ENCODE results near the gene ZNF691.

Gene ZNF691

GRCh38 chr1:42801832-42802473 lies 44.5 kb upstream of the ZNF691 start:
- CTCF ChIA-PET: no interaction called here
- Histone ChIP-seq H3K4me3 (ENCODE audit: low read depth, low read length) (no peak overlapping the region), H3K4me1 (ENCODE audit: control insufficient read depth, insufficient read depth, low read length) (no peaks in the 10 kb centered on the region), H3K9me3 (ENCODE audit: control insufficient read depth, insufficient read depth, low read depth, low read length) (no peaks in the 10 kb centered on the region), H3K36me3 (ENCODE audit: control insufficient read depth in 2 of 2, insufficient read depth in 1 of 2, low read length in 2 of 2) (peaks cover 0 to 21% of the 10 kb centered on the region in 2 experiments; a peak in 1 of 3 replicates), H3K27ac (ENCODE audit: extremely low read depth, low read depth, low read length) (no peak overlapping the region)
- POLR2A ChIA-PET: no interaction called here
- no peak for TF ChIP-seq TCF7L2 (IDR thresholded peaks at IDR 0.05; ENCODE audit: borderline replicate concordance, low read depth, low read length)
- no peak for TF ChIP-seq ZNF221 (tag by site-specific recombination; IDR thresholded peaks at IDR 0.05; ENCODE audit: borderline replicate concordance)
- TF ChIP-seq ZNF645 (tag by site-specific recombination; IDR thresholded peaks at IDR 0.05): no peak
- TF ChIP-seq ZNF747 (tag by site-specific recombination; IDR thresholded peaks at IDR 0.05): no peak
- no peak for TF ChIP-seq ZNF768 (tag by site-specific recombination; IDR thresholded peaks at IDR 0.05)

GRCh38 chr1:42806171-42806570 lies 40.2 kb upstream of the ZNF691 start:
- no peak overlapping the region for H3K27ac ChIP-seq (ENCODE audit: extremely low read depth, low read depth, low read length)
- no peaks in the 10 kb centered on the region for H3K4me1 ChIP-seq (ENCODE audit: control insufficient read depth, insufficient read depth, low read length)
- no peak overlapping the region for H3K4me3 ChIP-seq (ENCODE audit: low read depth, low read length)
- peaks cover 0 to 36% of the 10 kb centered on the region in 2 experiments; a peak in 2 of 3 replicates for H3K36me3 ChIP-seq (ENCODE audit: control insufficient read depth in 2 of 2, insufficient read depth in 1 of 2, low read length in 2 of 2)
- CTCF ChIA-PET: interaction anchor here (1.1 to 2.0 kb wide), 2 partner anchors 13 to 39 kb away, joined by 3 to 6 read pairs; partner anchors contain the start of genes C1orf50 and P3H1
- H3K9me3 ChIP-seq (ENCODE audit: control insufficient read depth, insufficient read depth, low read depth, low read length): no peaks in the 10 kb centered on the region
- POLR2A ChIA-PET: no interaction called here
- TF ChIP-seq GLIS1 (tag by site-specific recombination; IDR thresholded peaks at IDR 0.05) (no peak), ZNF211 (tag by site-specific recombination; IDR thresholded peaks at IDR 0.05; ENCODE audit: low read depth) (no peak), ZNF645 (tag by site-specific recombination; IDR thresholded peaks at IDR 0.05) (no peak), ZNF692 (tag by site-specific recombination; IDR thresholded peaks at IDR 0.05) (no peak), ZNF514 (tag by site-specific recombination; IDR thresholded peaks at IDR 0.05) (no peak), KLF1 (tag by site-specific recombination; IDR thresholded peaks at IDR 0.05) (no peak), ZNF23 (tag by site-specific recombination; IDR thresholded peaks at IDR 0.05; ENCODE audit: borderline replicate concordance) (no peak), KLF17 (tag by site-specific recombination; IDR thresholded peaks at IDR 0.05) (no peak), ZNF133 (tag by site-specific recombination; IDR thresholded peaks at IDR 0.05) (no peak), AEBP2 (tag by site-specific recombination; IDR thresholded peaks at IDR 0.05; ENCODE audit: borderline replicate concordance) (no peak), ZNF768 (tag by site-specific recombination; IDR thresholded peaks at IDR 0.05) (no peak), ZNF791 (tag by site-specific recombination; IDR thresholded peaks at IDR 0.05) (no peak), SP2 (tag by site-specific recombination; IDR thresholded peaks at IDR 0.05) (no peak), ZBTB21 (tag by site-specific recombination; IDR thresholded peaks at IDR 0.05) (no peak), ZNF529 (tag by site-specific recombination; IDR thresholded peaks at IDR 0.05; ENCODE audit: insufficient replicate concordance) (no peak), ZNF623 (tag by site-specific recombination; IDR thresholded peaks at IDR 0.05) (no peak), ZNF747 (tag by site-specific recombination; IDR thresholded peaks at IDR 0.05) (no peak), ZSCAN5A (tag by site-specific recombination; IDR thresholded peaks at IDR 0.05) (no peak), ZNF473 (tag by site-specific recombination; IDR thresholded peaks at IDR 0.05) (no peak), ZNF580 (tag by site-specific recombination; IDR thresholded peaks at IDR 0.05) (no peak)
